AG10803 (cell line): ENCODE measurements around the gene DOCK9.
A peak's percentile ranks its signal among the peaks of the same experiment; 100 is the strongest.

Experiments
- DNase-seq: peaks from one replicate; pipeline ENCODE4 v3.0.0; 2010; ENCODE audit warnings: low read depth
- H3K4me3 ChIP-seq: 2 replicates; pipeline ENCODE4 v1.5.1; 2011; ENCODE audit warnings: mild to moderate bottlenecking, low read length, control low read depth
- TF ChIP-seq, protein P1 (sequence below): conservative IDR thresholded peaks from 2 replicates; pipeline ENCODE4 v1.5.1; 2011; ENCODE audit warnings: mild to moderate bottlenecking, low read length, control low read depth, inconsistent platforms

Gene DOCK9

DNA sequence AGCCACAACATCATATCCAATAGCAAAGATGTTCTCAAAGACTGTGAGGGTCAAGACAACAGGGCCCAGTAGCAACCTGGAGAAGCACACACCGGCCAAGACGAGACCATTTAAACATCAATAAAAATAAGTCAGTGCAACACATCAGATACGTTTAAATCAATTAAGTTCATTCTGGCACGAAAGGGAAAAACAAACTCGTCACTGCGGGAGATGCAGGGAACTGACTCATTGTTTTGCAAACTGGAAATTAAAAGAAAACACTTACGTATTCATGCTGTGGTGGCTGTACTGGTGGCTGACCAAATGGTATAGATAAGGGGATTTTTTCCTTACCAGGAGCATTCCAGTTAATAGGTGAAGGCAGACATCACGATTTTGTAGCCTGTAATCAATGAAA lies 199.1 kb downstream of the DOCK9 start:
- no peak overlapping the region for H3K4me3 ChIP-seq
- TF ChIP-seq, protein P1, sequence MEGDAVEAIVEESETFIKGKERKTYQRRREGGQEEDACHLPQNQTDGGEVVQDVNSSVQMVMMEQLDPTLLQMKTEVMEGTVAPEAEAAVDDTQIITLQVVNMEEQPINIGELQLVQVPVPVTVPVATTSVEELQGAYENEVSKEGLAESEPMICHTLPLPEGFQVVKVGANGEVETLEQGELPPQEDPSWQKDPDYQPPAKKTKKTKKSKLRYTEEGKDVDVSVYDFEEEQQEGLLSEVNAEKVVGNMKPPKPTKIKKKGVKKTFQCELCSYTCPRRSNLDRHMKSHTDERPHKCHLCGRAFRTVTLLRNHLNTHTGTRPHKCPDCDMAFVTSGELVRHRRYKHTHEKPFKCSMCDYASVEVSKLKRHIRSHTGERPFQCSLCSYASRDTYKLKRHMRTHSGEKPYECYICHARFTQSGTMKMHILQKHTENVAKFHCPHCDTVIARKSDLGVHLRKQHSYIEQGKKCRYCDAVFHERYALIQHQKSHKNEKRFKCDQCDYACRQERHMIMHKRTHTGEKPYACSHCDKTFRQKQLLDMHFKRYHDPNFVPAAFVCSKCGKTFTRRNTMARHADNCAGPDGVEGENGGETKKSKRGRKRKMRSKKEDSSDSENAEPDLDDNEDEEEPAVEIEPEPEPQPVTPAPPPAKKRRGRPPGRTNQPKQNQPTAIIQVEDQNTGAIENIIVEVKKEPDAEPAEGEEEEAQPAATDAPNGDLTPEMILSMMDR, result no peak
- no peak for DNase-seq

DNA sequence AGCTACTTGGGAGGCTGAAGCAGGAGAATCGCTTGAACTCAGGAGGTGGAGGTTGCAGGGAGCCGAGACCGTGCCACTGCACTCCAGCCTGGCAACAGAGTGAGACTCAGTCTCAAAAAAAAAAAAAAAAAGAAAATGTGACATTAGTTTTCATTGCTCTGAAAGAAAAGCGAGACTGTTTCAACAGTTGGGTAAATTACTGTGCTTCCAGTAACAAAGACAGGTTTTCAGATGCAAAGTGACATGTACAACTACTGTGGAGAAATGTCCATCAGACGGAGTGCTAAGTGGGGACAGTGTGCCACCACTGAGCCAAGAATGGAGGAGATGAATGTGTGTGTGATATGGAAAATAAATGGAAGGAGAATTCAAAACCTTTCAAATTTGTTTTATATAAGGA lies 201.2 kb downstream of the DOCK9 start:
- H3K4me3 ChIP-seq, result no peak overlapping the region
- TF ChIP-seq, protein P1, result no peak
- no peak for DNase-seq

DNA sequence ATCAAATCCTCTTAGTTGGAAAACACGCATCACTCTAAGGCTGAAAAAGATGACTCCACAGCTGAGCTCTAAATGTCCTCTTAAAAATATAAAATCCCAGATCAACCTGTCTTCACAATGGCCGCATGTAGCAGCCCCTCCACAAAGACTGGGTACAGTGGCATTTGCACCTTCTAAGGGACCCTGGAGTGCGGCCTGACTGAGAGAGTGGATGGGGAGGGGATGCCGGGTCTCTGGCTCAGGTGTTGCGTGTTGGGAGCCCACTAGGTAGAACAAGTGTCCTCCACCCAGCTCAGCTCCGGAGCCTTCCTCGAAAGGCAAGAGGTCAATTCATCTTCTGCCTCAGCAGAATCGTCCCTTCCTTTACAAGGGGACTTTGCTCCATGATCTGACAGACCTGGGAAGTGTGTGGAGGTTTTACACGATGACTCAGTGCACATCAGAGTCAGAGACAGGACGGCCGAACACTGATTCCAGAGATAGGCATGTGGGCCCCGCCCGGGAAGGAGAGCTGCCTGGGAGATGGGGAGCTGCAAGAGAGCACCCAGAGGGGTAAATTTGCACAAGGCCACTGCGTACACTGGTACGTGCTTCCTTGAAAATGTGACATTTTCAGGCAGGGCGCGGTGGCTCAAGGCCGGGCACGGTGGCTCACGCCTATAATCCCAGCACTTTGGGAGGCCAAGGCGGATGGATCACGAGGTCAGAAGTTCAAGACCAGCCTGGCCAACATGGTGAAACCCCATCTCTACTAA lies 201.8 kb downstream of the DOCK9 start:
- peak; percentile 48 for DNase-seq
- H3K4me3 ChIP-seq, result no peak overlapping the region
- TF ChIP-seq, protein P1, result no peak

DNA sequence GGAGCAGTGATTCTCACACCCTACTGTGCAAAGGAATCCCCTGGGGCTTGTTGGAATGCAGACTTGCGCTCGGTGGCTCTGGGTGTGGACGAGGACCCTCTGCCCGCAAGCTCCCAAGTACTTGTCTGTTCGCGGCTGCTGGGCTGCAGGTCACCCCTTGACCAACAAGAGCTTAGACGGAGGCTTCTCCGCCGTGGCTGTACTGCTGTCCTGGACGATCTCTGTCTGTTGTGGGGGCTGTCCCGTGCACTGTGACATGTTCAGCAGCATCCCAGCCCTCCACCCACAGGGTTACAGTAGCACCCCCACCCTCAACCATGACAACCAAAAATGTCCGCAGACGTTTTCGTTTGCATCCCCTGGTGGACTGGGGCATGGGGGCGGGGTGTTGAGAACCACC lies 202.5 kb downstream of the DOCK9 start:
- TF ChIP-seq, protein P1, result no peak
- DNase-seq, result no peak
- H3K4me3 ChIP-seq, result no peak overlapping the region

DNA sequence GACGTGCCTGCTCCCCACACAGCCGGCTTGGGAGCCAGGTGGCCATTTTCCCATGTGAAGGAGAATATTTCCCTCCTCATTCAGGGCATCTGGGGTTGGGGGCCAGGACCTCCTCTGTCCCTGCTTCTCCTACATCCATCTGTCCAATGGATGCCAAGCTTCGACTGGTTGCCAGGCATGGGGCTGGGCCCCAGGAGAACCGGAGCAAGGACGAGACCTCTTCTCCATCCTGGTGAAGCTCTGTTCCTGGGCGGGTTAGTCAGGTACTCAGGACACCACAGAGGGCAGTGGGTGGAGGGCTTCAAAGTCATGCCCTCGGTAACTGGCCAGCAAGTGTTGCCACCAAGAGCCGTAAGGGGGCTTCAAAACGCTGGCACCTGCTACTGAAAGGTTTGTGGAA lies 203.1 kb downstream of the DOCK9 start:
- DNase-seq, result no peak
- no peak overlapping the region for H3K4me3 ChIP-seq
- TF ChIP-seq, protein P1, result no peak

DNA sequence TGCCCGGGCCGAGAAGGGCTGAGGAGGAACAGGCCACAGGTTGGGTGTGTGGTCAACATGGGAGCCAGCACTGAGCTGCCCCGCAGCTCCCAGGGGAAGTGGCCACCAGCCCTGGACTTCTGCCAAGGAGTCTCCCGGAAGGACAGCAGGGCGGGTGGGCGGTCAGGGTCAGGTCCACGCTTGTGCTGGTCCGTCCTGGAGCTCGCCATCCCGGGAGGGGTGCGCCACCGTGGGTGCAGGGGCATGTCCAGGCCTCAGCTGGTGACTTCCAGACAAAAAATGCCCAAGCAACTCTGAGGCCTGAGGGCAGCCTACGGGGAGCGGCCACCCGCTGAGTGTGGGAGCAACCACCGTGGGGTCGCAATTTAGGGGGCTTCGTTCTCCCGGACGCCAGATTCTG lies 203.9 kb downstream of the DOCK9 start:
- H3K4me3 ChIP-seq, result no peak overlapping the region
- no peak for DNase-seq
- TF ChIP-seq, protein P1, result no peak

DNA sequence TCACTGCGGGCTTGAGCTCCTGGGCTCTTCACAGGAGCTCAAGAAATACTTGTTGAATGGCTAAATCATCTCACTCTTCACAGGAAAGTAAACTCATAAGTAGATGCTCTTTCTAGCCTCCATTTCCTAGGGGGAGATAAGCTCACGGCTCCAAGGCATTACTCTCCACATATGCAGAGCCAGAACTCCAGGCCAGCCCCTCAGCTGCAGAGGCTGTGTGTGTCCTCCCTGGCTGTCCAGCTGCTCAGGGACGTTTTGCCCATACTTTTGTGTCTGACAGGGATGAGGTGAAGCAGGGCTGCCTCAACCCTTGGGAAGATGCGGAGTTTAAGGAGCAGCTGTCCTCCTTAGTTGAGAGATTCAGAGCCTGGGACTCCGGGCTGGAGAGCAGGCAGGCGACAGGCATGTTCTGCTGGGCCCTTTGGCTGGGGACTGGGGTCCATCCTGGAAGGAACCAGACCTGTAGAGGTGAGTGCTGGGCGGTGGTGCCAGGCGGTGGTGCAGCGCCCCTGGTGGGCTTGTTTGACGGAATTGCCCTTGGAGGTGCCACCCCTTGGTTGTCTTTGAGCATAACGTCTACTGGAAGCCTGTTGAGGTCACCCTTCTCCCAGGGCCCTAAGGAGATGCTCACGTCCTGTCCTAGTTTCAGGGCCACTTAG lies 204.9 kb downstream of the DOCK9 start:
- H3K4me3 ChIP-seq, result no peak overlapping the region
- TF ChIP-seq, protein P1, result no peak
- no peak for DNase-seq
